COLO668 (cell line): ENCODE measurements around the gene MAST4.

Source experiments
- DNase-seq: peaks from one replicate; lab custom pipeline; 2025; ENCODE audit not compliant: unreplicated experiment; lab: John Stamatoyannopoulos, UW

Gene MAST4

GRCh38 chr5:66867618-66868322, 271.6 kb downstream of the MAST4 start:
- no peak for DNase-seq

- DNase-seq = no peak
These were observed 273.2 kb downstream of the MAST4 start for GRCh38 chr5:66869347-66869746.

GRCh38 chr5:66870708-66871107, 274.5 kb downstream of the MAST4 start:
- no peak for DNase-seq

- no peak for DNase-seq
These were observed 275.5 kb downstream of the MAST4 start for GRCh38 chr5:66871651-66872050.

GRCh38 chr5:66872736-66873331, 276.6 kb downstream of the MAST4 start:
- DNase-seq = no peak

- no peak for DNase-seq
These were observed 277.8 kb downstream of the MAST4 start for GRCh38 chr5:66874004-66874403.

GRCh38 chr5:66875315-66875714, 279.1 kb downstream of the MAST4 start:
- no peak for DNase-seq

GRCh38 chr5:66876266-66876807, 280.1 kb downstream of the MAST4 start:
- no peak for DNase-seq

GRCh38 chr5:66877843-66878242, 281.6 kb downstream of the MAST4 start:
- DNase-seq = no peak

GRCh38 chr5:66880401-66880800, 284.2 kb downstream of the MAST4 start:
- no peak for DNase-seq

- DNase-seq = no peak
These were observed 285.4 kb downstream of the MAST4 start for GRCh38 chr5:66881480-66882161.

GRCh38 chr5:66882606-66883227, 286.5 kb downstream of the MAST4 start:
- no peak for DNase-seq

- DNase-seq = no peak
These were observed 288.5 kb downstream of the MAST4 start for GRCh38 chr5:66884564-66885243.

GRCh38 chr5:66886941-66887340, 290.7 kb downstream of the MAST4 start:
- DNase-seq = no peak

- DNase-seq = no peak
These were observed 292.4 kb downstream of the MAST4 start for GRCh38 chr5:66888613-66889012.

- DNase-seq = no peak
These were observed 292.9 kb downstream of the MAST4 start for GRCh38 chr5:66889056-66889455.

- DNase-seq = no peak
These were observed 293.3 kb downstream of the MAST4 start for GRCh38 chr5:66889524-66889923.

GRCh38 chr5:66891184-66891925, 295.2 kb downstream of the MAST4 start:
- no peak for DNase-seq

GRCh38 chr5:66892716-66893115, 296.5 kb downstream of the MAST4 start:
- DNase-seq = no peak

GRCh38 chr5:66894480-66895240, 298.5 kb downstream of the MAST4 start:
- DNase-seq = no peak
